NT2/D1 (cell line): ENCODE measurements around the gene JARID2.

Experiments used
- SUZ12 ChIP-seq: IDR thresholded peaks from 2 replicates; pipeline ENCODE4 v1.6.1; 2011; ENCODE audit not compliant: insufficient read length, insufficient read depth; ENCODE audit errors: extremely low read depth
- YY1 ChIP-seq: IDR thresholded peaks from 2 replicates; pipeline ENCODE4 v1.6.1; 2011; ENCODE audit not compliant: insufficient read length, insufficient read depth
- ZNF274 ChIP-seq: IDR thresholded peaks from 2 replicates; pipeline ENCODE4 v1.6.1; 2011; ENCODE audit warnings: mild to moderate bottlenecking, low read depth, low read length

- no peak for TF ChIP-seq SUZ12
- TF ChIP-seq ZNF274: no peak
- no peak for TF ChIP-seq YY1
These were observed 26.7 kb downstream of the JARID2 start for GRCh38 chr6:15272562-15272961.
